ENCODE measurements around the gene MCM6.

DNA sequence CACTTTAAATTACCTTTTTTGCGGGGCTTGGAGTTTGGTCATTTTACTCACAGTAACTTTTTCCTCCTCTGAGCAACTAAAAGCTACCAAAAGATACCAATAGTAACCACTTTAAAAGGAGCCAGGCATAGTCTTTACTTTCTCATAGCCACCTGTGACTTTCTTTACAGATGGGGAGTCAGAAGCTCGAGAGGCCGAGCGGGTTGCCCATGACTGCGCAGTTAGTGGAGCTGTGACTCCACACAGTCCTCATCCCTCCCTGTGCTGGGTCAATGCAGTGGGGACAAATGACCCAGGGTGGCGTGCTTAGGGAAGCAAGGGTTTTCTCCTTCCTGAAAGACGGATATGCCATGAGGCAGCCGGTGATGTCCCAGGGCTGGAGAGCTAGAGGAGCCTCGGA is 51.1 kb downstream of the MCM6 start:
- TF ChIP-seq, protein P1, sequence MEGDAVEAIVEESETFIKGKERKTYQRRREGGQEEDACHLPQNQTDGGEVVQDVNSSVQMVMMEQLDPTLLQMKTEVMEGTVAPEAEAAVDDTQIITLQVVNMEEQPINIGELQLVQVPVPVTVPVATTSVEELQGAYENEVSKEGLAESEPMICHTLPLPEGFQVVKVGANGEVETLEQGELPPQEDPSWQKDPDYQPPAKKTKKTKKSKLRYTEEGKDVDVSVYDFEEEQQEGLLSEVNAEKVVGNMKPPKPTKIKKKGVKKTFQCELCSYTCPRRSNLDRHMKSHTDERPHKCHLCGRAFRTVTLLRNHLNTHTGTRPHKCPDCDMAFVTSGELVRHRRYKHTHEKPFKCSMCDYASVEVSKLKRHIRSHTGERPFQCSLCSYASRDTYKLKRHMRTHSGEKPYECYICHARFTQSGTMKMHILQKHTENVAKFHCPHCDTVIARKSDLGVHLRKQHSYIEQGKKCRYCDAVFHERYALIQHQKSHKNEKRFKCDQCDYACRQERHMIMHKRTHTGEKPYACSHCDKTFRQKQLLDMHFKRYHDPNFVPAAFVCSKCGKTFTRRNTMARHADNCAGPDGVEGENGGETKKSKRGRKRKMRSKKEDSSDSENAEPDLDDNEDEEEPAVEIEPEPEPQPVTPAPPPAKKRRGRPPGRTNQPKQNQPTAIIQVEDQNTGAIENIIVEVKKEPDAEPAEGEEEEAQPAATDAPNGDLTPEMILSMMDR (IDR thresholded peaks at IDR 0.05) = no peak
- no peak for TF ChIP-seq POLR2A (IDR thresholded peaks at IDR 0.05)
